Uterus (tissue), 4 donors: ENCODE data around the gene ANGPT4. TPM values are rescaled to one million over a fixed set of nuclear protein-coding genes. Genes with fewer than 3 reads are reported as not detected.

ENCODE experiments used
- DNase-seq, 2 donors: peaks; one replicate each; pipeline ENCODE4 v3.0.0-alpha.2; 2019 to 2020
- H3K27ac ChIP-seq, 2 donors: fragments of 200-600 bp; sonication (generic); 1 replicate in 1 of 2; 2 replicates in 1 of 2; pipeline ENCODE4 v1.5.1; 2016 to 2018
- H3K27me3 ChIP-seq, 2 donors: fragments of 200-600 bp; sonication (generic); one replicate each; pipeline ENCODE4 v1.5.1; 2018 to 2019; ENCODE audit warnings: control low read depth in 1 of 2
- H3K36me3 ChIP-seq, 2 donors: fragments of 200-600 bp; sonication (generic); one replicate each; pipeline ENCODE4 v1.5.1; 2019; ENCODE audit warnings: control low read depth in 1 of 2
- H3K4me1 ChIP-seq, 2 donors: fragments of 200-600 bp; sonication (generic); one replicate each; pipeline ENCODE4 v1.5.1; 2018 to 2019; ENCODE audit warnings: control low read depth in 1 of 2
- H3K4me3 ChIP-seq, 2 donors: fragments of 200-600 bp; sonication (generic); 1 replicate in 1 of 2; 2 replicates in 1 of 2; pipeline ENCODE4 v1.5.1; 2018 to 2019; ENCODE audit warnings: mild to moderate bottlenecking in 1 of 2
- H3K9me3 ChIP-seq, 2 donors: fragments of 200-600 bp; sonication (generic); one replicate each; pipeline ENCODE4 v1.5.1; 2019; ENCODE audit warnings: control low read depth in 1 of 2
- CTCF ChIP-seq, 4 experiments: fragments of 200-600 bp in 2 of 4; fragments of 450-650 bp in 2 of 4; sonication (generic) in 2 of 4; IDR thresholded peaks; one replicate each; pipeline ENCODE4 v1.5.1; 2016 to 2019; ENCODE audit warnings: antibody characterized with exemption in 4 of 4, mild to moderate bottlenecking in 2 of 4, moderate library complexity in 1 of 4
- POLR2A ChIP-seq, 2 donors: fragments of 450-650 bp; IDR thresholded peaks; one replicate each; pipeline ENCODE4 v1.6.1; 2016; ENCODE audit warnings: antibody characterized with exemption in 2 of 2, mild to moderate bottlenecking in 1 of 2, moderate library complexity in 1 of 2
- intact Hi-C: fragments of 100-400 bp; cut with DNase I; formaldehyde crosslinking; loops from one replicate; pipeline ENCODE4 v1.15.1; 2023; ENCODE audit warnings: low total_unique reads
- total RNA-seq, 4 donors: library from RNA; depleted of rRNA in 3 of 4; stranded (reverse); fragments of >200 nt in 3 of 4; gene quantifications; one replicate each; pipeline versions ENCODE4 v1.1.0 to v1.2.4, GENCODE V29; 2014 to 2023
- donor health status: DM: yes; HTN: yes; CAD: no.

ANGPT4 gene
- total RNA-seq, 4 donors from 2014 or later: 0.55 to 8.8 (median 3.8) TPM

- intact Hi-C loops: no loop called here
- Histone ChIP-seq H3K4me3 (no peak overlapping the region), H3K9me3 (no peaks in the 10 kb centered on the region), H3K27me3 (no peaks in the 10 kb centered on the region), H3K36me3 (no peaks in the 10 kb centered on the region), H3K4me1 (no peaks in the 10 kb centered on the region), H3K27ac (no peak overlapping the region)
- TF ChIP-seq CTCF (IDR thresholded peaks at IDR 0.05) (no peak), POLR2A (IDR thresholded peaks at IDR 0.05) (no peak)
- no peak for DNase-seq
These were observed 43.1 kb downstream of the ANGPT4 start for GRCh38 chr20:872855-873520.

- Histone ChIP-seq H3K27ac (no peak overlapping the region), H3K36me3 (no peaks in the 10 kb centered on the region), H3K9me3 (no peaks in the 10 kb centered on the region), H3K4me3 (no peak overlapping the region), H3K4me1 (no peaks in the 10 kb centered on the region), H3K27me3 (no peaks in the 10 kb centered on the region)
- intact Hi-C loops: no loop called here
- TF ChIP-seq CTCF (IDR thresholded peaks at IDR 0.05): no peak
- DNase-seq: no peak
These were observed 44.2 kb downstream of the ANGPT4 start for GRCh38 chr20:871948-872347.

GRCh38 chr20:871436-871835 is 44.7 kb downstream of the ANGPT4 start:
- H3K4me1 ChIP-seq: no peaks in the 10 kb centered on the region
- H3K9me3 ChIP-seq: no peaks in the 10 kb centered on the region
- no peak overlapping the region for H3K27ac ChIP-seq
- H3K4me3 ChIP-seq: no peak overlapping the region
- intact Hi-C loops: no loop called here
- no peak for TF ChIP-seq CTCF (IDR thresholded peaks at IDR 0.05)
- no peak for TF ChIP-seq POLR2A (IDR thresholded peaks at IDR 0.05)
- H3K27me3 ChIP-seq: no peaks in the 10 kb centered on the region
- DNase-seq: no peak
- H3K36me3 ChIP-seq: no peaks in the 10 kb centered on the region

GRCh38 chr20:870758-871157 is 45.4 kb downstream of the ANGPT4 start:
- Histone ChIP-seq H3K27ac (no peak overlapping the region), H3K36me3 (no peaks in the 10 kb centered on the region), H3K4me1 (no peaks in the 10 kb centered on the region), H3K27me3 (no peaks in the 10 kb centered on the region), H3K9me3 (no peaks in the 10 kb centered on the region), H3K4me3 (no peak overlapping the region)
- intact Hi-C loops: no loop called here
- no peak for DNase-seq
- no peak for TF ChIP-seq POLR2A (IDR thresholded peaks at IDR 0.05)
- TF ChIP-seq CTCF (IDR thresholded peaks at IDR 0.05): no peak

GRCh38 chr20:869606-870005 is 46.5 kb downstream of the ANGPT4 start:
- H3K4me3 ChIP-seq: no peak overlapping the region
- H3K27me3 ChIP-seq: no peaks in the 10 kb centered on the region
- H3K36me3 ChIP-seq: no peaks in the 10 kb centered on the region
- TF ChIP-seq POLR2A (IDR thresholded peaks at IDR 0.05): no peak
- no peak for TF ChIP-seq CTCF (IDR thresholded peaks at IDR 0.05)
- H3K4me1 ChIP-seq: no peaks in the 10 kb centered on the region
- no peaks in the 10 kb centered on the region for H3K9me3 ChIP-seq
- H3K27ac ChIP-seq: no peak overlapping the region
- no peak for DNase-seq
- intact Hi-C loops: no loop called here
